HUES64 (cell line): ENCODE data around the gene NEURL1.

ENCODE experiments used
- H3K27ac ChIP-seq: 2 replicates; pipeline ENCODE4 v1.7.0; 2013; ENCODE audit warnings: low read depth, low read length, inconsistent platforms
- H3K27me3 ChIP-seq: 2 replicates; pipeline ENCODE4 v1.6.1; 2013; ENCODE audit warnings: mild to moderate bottlenecking, low read length; ENCODE audit not compliant: insufficient read depth
- H3K36me3 ChIP-seq: 2 replicates; pipeline ENCODE4 v1.6.1; 2013; ENCODE audit warnings: mild to moderate bottlenecking, low read length; ENCODE audit not compliant: insufficient read depth
- H3K4me1 ChIP-seq: 2 replicates; pipeline ENCODE4 v1.6.1; 2013; ENCODE audit warnings: mild to moderate bottlenecking, low read length, moderate library complexity; ENCODE audit not compliant: insufficient read depth
- H3K4me3 ChIP-seq: 2 replicates; pipeline ENCODE4 v1.5.1; 2013; ENCODE audit warnings: mild to moderate bottlenecking, low read length, moderate library complexity
- H3K9ac ChIP-seq: 2 replicates; pipeline ENCODE4 v1.6.1; 2013; ENCODE audit warnings: mild to moderate bottlenecking, low read depth, low read length
- H3K9me3 ChIP-seq: 2 replicates; pipeline ENCODE4 v1.6.1; 2013; ENCODE audit warnings: low read depth, low read length; ENCODE audit not compliant: insufficient read depth
- WGBS: fragments of 150-250, 120-280 bp; methylation state at CpG from one replicate; pipeline ENCODE4 v1.1.7; 2013; ENCODE audit warnings: missing lambda C conversion rate; 5-methylcytosine and 5-hydroxymethylcytosine counted together

Gene NEURL1

DNA sequence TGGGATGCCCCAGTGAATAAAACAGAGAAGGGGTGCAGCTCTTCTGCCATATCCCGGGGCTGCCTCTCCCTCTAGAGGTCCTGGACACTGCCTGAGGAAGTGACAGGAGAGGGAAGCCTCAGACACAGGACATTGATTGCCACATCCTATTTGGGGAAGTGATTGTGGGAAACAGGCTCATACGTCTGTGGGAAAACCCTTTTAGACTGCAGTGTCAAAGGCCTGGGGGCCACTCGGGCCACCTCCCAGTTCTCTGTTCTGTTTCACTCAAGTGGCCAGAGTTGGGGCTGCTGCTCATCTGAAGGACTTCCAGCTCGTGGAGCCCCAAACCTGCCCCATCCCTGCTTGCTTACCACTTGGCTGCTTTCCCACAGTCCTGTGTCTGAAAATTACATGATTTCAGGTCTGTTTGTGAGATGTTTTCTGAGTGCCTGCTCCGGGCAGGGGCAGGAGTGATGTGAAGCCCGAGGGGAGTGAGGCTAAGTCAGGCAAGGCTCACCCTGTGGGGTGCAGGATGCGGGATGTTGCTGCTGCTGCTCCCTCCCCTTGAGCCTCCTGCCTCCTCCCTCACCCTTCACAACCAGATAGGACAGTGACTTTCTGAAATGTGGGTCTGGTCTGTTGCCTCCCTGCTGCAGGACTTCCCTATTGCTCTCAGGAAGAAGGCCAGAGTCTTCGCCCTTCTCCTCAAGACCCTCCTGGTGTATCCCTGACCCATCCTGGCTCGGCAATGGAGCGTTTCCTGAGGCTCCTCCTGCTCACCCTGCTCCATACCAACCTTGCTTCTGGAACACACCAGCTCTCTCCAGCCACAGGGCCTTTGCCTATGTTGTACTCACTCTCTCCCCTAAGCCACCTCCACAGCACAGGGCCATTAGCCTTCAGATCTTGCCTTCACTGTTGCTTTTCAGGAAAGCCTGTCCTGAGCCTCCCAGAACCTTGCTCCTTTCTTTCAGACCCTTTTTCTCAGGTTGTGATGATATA lies 58.4 kb downstream of the NEURL1 start:
- Histone ChIP-seq H3K9ac (no peak overlapping the region), H3K4me1 (peaks cover 3% of the 10 kb centered on the region; the same call in 1 of the 2 replicates), H3K27ac (no peak overlapping the region), H3K9me3 (no peaks in the 10 kb centered on the region), H3K36me3 (no peaks in the 10 kb centered on the region), H3K27me3 (peaks cover 33% of the 10 kb centered on the region), H3K4me3 (no peak overlapping the region)
- 77% methylated on average over 10 of the region's 10 CpGs for WGBS

- H3K4me1 ChIP-seq: peaks cover 3% of the 10 kb centered on the region; the same call in 1 of the 2 replicates
Measured at GRCh38 chr10:103552856-103553742, 59.6 kb downstream of the NEURL1 start.

DNA sequence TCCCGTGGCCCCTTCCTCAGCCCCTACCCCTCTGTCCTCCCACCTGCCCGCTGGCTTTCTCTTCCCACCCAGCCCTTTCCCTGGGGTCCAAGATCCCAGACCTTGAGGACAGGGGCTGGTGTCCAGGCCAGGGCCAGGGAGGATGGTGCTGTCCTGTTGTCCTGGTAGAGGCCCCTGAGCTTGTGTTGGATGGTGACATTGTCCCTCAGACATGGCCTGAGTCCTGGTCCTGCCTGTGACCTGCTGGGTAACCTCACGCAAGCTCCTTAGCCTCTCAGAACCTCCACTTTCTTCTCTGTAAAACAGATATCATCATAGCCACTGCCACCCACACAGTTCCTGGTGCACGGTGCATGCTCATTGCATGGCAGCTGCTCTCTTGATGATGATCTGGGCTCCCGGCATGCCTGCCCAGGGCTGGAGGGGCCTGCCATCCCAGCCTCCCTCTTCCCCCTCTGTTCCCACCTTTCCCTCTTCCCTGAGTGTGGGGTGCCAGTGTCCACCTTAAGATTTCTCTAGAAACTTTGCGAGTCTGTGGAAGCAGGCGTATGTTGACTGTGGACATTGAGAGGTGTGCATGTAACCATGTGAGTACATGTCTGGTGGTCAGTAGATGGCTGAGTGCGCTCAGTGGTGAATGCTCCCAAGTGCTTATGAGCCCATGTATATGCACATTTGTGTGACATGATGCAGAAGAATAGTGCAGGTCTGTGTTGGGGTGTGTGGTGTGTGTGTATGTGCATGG lies 60.4 kb downstream of the NEURL1 start:
- Histone ChIP-seq H3K27me3 (peaks cover 33% of the 10 kb centered on the region), H3K4me1 (peaks cover 3% of the 10 kb centered on the region; the same call in 1 of the 2 replicates)
- WGBS: 94% methylated on average over 8 of the region's 8 CpGs

More at GRCh38 chr10:103552856-103553742, 59.6 kb downstream of the NEURL1 start:
- Histone ChIP-seq H3K4me3 (no peak overlapping the region), H3K27me3 (peaks cover 33% of the 10 kb centered on the region), H3K9ac (no peak overlapping the region), H3K27ac (no peak overlapping the region), H3K9me3 (no peaks in the 10 kb centered on the region), H3K36me3 (no peaks in the 10 kb centered on the region)
- WGBS: 94% methylated on average over 20 of the region's 20 CpGs

DNA sequence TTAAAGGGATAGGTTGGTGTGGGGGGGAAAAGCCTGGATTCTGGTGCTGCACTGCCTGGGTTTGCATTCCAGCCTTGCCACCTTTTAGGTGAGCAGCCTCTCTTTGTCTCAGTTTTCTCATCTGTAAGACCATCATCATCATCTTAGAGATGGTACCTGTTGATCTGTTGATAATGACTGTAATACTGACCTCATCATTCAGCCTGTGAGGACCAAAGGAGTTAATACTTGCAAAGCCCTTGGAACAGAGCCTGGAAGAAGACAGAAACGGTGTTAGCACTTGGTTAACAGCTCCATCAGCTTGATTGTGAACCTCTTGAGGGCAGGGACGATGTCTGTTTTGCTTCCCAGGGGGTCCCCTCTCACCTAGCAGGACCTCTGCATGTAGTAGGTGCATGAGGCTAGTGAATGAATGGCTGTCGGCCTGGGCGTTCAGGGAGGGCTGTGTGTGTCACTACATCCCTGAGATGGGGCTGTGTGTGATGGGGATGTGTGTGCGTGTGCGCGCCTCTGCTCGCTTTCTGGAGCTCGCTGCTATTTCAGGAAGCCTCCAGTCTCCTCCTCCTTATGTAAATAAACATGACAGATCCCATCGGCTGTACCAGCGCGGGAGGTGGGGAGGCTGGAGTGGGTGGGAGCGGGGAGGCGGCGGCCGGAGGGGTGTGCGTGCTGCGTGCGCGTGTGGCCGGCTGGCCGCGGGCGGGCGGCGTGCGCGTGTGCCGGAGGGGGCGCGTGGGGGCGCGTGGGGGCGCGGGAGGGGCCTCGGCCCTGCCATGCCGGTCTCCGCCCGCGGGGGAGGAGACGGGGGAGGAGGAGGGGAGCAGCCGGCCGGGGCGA lies 61.2 kb downstream of the NEURL1 start:
- Histone ChIP-seq H3K4me3 (peak overlapping the region; percentile 42), H3K27me3 (peaks cover 33% of the 10 kb centered on the region)

More for the DNA sequence above, 60.4 kb downstream of the NEURL1 start:
- Histone ChIP-seq H3K9ac (no peak overlapping the region), H3K4me3 (no peak overlapping the region), H3K9me3 (no peaks in the 10 kb centered on the region), H3K36me3 (no peaks in the 10 kb centered on the region), H3K27ac (no peak overlapping the region)

DNA sequence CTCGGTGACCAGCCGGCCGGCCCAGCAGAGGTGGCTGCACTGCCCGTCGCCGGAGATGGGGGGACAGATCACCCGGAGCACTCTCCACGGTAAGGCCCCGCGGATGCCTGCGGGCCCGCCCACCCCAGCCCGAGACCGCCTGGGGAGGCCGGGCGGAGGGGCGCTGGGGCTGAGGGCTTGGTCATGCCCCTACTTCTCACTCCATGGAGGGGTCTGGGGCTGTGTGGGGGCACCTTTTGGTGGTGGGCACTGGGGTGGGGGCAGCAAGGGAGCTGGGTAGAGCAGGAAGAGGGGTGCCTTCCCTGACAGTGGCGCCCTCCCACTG lies 61.8 kb downstream of the NEURL1 start:
- peaks cover 3% of the 10 kb centered on the region; the same call in 1 of the 2 replicates for H3K4me1 ChIP-seq
- 5% methylated on average over 18 of the region's 18 CpGs for WGBS
- H3K4me3 ChIP-seq: peak overlapping the region; percentile 42

More for the DNA sequence above, 61.2 kb downstream of the NEURL1 start:
- no peak overlapping the region for H3K27ac ChIP-seq
- H3K36me3 ChIP-seq: no peaks in the 10 kb centered on the region
- no peak overlapping the region for H3K9ac ChIP-seq
- H3K4me1 ChIP-seq: peaks cover 3% of the 10 kb centered on the region; the same call in 1 of the 2 replicates
- 6% methylated on average over 28 of the region's 44 CpGs for WGBS
- no peaks in the 10 kb centered on the region for H3K9me3 ChIP-seq

DNA sequence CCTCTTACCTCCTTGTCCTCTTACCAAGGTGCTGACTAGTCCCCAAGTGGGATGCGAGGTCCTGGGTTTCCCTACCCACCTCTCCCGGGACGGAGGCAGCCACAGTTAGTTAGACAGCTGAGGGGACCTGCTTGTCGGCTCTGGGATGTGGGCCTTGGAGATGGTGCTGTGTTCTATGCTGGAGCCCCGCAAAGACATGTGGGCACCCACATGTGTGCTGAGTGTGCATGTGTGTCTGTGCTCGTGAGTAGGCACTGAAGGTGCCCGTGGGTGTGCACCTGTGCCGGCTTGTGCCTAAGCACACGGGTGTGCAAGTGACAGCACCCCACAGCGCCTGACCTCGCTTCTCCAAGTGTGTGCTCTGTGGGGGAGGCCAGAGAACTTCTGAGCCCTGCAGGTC lies 62.2 kb downstream of the NEURL1 start:
- Histone ChIP-seq H3K9ac (no peak overlapping the region), H3K27me3 (peaks cover 31% of the 10 kb centered on the region), H3K36me3 (no peaks in the 10 kb centered on the region), H3K4me3 (peak overlapping the region; percentile 42), H3K4me1 (peaks cover 3% of the 10 kb centered on the region; the same call in 1 of the 2 replicates), H3K27ac (no peak overlapping the region), H3K9me3 (no peaks in the 10 kb centered on the region)
- 89% methylated on average over 11 of the region's 11 CpGs for WGBS

More for the DNA sequence above, 61.8 kb downstream of the NEURL1 start:
- Histone ChIP-seq H3K9me3 (no peaks in the 10 kb centered on the region), H3K9ac (no peak overlapping the region), H3K27ac (no peak overlapping the region), H3K27me3 (peaks cover 32% of the 10 kb centered on the region), H3K36me3 (no peaks in the 10 kb centered on the region)

DNA sequence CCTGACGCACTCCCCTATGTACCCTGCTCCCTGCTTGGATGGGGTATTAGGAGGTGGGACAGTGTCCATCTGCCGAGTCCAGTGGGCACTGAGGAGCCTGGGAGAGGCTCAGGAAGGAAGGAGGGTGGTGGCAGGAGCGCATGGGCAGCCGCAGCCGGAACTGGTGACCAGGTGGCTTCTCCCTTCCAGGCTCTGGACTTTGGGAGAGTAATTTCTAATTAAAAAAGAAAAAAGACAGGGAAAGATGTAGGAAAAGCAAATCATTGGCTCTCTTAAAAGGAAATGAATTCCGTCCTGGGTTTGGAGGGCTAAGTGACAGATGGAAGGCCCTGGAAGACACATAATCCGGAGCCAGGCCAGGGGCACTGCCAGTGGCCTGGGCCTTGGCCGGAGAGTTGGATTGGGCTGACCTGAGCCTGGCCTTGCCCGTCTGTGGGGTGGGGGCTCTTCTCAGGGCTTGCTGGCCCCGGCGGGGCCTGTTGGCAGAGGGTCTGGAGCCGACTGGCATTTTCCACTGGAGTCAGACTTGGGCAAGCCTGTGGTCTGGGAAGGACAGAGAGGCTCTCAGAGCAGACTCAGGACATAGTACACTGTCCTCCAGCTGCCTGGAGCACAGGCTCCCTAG lies 63.0 kb downstream of the NEURL1 start:
- Histone ChIP-seq H3K4me1 (peaks cover 3% of the 10 kb centered on the region; the same call in 1 of the 2 replicates), H3K27ac (no peak overlapping the region), H3K4me3 (no peak overlapping the region), H3K9ac (no peak overlapping the region), H3K9me3 (no peaks in the 10 kb centered on the region), H3K27me3 (peaks cover 31% of the 10 kb centered on the region), H3K36me3 (no peaks in the 10 kb centered on the region)
- WGBS: 94% methylated on average over 12 of the region's 12 CpGs

- Histone ChIP-seq H3K9ac (no peak overlapping the region), H3K9me3 (no peaks in the 10 kb centered on the region), H3K27me3 (peaks cover 29% of the 10 kb centered on the region), H3K4me1 (peaks cover 3% of the 10 kb centered on the region; the same call in 1 of the 2 replicates), H3K4me3 (no peak overlapping the region), H3K36me3 (no peaks in the 10 kb centered on the region), H3K27ac (no peak overlapping the region)
- 90% methylated on average over 10 of the region's 10 CpGs for WGBS
Measured at GRCh38 chr10:103557455-103557854, 64.0 kb downstream of the NEURL1 start.

- WGBS: 88% methylated on average over 9 of the region's 9 CpGs
- H3K27ac ChIP-seq: no peak overlapping the region
- H3K36me3 ChIP-seq: no peaks in the 10 kb centered on the region
- H3K4me1 ChIP-seq: peaks cover 3% of the 10 kb centered on the region; the same call in 1 of the 2 replicates
- no peaks in the 10 kb centered on the region for H3K9me3 ChIP-seq
- H3K27me3 ChIP-seq: peaks cover 23% of the 10 kb centered on the region
- H3K4me3 ChIP-seq: no peak overlapping the region
- no peak overlapping the region for H3K9ac ChIP-seq
Measured at GRCh38 chr10:103558911-103559310, 65.4 kb downstream of the NEURL1 start.
